Prostate gland (tissue), 2 donors: ENCODE results near the gene APOBEC3G.

Experiments
- CTCF ChIP-seq, 4 experiments: fragments of 200-600 bp in 2 of 4; fragments of 450-650 bp in 2 of 4; sonication (generic) in 2 of 4; IDR thresholded peaks; 1 replicate in 3 of 4; 2 replicates in 1 of 4; pipeline ENCODE4 v1.5.1; 2016 to 2019; ENCODE audit warnings: antibody characterized with exemption in 4 of 4, mild to moderate bottlenecking in 2 of 4, moderate library complexity in 2 of 4
- POLR2AphosphoS5 ChIP-seq: sonication (generic); formaldehyde crosslinking; IDR thresholded peaks from one replicate; pipeline ENCODE4 v1.6.1; 2017; ENCODE audit warnings: antibody characterized with exemption

DNA sequence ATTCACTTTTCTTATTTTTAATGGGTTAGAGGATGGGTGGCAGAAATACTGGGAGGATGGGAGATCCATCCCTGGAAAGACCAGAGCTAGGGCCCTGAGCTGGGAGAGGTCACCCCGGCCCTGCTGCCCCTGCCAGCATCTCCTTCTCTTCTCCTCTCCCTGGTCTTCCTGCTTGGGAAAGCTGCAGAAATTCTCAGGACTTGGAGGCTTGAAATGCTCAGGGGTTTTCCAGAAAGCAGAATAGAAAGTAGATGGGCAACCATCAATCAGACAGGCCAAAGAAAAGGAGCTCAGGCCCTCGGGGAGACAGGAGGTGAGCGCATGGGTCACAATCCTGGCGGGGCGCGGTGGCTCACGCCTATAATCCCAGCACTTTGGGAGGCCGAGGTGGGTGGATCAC lies 21.5 kb downstream of the APOBEC3G start:
- TF ChIP-seq CTCF (IDR thresholded peaks at IDR 0.05) (no peak), POLR2AphosphoS5 (no peak)
